ENCODE measurements around the gene RBFOX1.

Gene RBFOX1

DNA sequence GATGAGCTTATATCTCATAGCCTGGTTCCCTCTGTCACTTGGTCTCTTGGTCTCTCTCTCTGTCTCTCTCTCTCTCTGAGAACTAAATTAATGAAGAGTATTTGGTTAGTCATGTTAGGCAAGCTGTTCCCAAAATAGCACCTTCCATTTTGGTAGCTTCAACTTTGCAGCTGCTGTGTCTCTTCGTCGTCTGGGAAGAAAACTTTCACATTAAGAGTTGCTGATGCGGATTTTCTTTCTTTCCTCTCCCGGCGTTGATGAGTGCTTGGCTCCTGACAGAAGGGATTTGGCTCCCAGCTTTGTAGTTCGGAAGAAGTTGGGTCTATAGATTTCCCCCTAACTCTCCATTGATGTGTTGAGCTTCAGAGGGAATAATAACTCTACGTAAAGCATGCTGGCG lies at the start of gene RBFOX1:
RBFOX1 (plus strand) TSS at position 235 of the 400 bp plus-strand sequence.
- no peak for DNase-seq

DNA sequence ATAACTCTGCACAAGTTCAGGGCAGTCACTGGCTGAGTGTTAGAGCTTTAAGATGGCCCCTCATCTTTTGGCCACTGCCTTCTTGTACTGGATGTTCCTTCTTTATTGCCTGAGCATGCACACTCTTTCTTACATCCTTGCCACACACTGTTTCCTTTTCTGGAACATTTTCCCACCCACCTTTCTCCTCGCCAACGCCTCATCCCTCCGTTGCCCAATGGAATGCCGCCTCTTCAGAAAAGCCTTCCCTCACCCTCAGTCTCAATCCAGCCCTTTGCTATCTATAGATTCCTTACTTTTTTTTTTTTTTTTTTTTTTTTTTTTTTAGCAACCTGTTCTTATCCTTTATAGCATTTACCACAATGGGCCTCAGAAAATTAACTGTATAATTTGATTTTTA lies 47.9 kb upstream of the RBFOX1 start:
- no peak for DNase-seq

DNA sequence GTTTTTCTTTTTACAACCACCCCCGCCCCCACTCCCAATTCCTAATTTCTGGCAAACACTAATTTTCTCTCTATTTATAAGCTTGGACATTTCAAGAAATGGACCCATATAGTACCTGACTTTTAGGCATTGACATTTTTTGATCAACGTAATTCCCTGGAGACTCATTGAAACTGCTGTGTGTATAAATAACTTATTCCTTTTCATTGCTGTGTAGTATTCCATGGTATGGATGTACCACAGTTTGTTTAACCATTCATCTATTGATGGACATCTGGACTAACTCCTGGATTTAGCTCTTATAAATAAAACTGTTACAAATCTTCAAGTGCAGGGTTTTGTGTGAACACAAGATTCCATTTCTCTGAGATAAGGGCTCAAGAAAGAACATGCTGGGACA lies 47.1 kb upstream of the RBFOX1 start:
- DNase-seq: no peak

DNA sequence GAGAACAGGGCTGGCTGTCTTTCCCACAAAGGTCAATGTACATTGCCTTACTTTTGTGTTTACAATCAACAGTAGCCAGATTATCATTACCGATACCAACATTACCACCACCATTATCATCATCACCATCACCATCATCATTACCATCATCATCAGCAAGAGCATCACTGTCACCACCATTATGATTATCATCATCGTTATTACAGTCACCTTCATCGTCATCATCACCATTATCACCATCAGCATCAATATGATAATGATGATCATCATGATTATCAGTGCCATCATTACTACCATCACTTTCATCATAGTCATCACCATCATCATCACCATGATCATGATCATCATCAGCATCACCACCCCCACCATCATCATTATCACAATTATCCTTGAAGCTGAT lies 43.3 kb upstream of the RBFOX1 start:
- no peak for DNase-seq

DNA sequence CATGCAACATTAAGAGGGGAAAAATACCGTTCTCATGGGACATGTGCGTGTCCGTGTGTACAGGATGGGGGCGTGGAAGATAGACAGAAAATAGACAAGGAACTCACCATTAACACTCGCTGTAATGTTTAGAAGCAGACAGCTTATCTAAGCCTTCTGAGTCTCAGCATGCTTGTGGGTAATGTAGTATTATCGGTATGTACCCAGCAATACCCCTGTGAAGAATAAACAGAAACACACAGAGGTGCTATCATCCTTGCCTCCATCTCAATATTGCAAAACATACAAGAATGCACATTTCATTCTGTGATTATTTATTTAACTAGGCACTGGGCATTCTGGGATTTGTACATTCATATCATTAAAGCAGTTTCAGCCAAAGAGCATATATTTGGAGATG lies 42.0 kb upstream of the RBFOX1 start:
- no peak for DNase-seq

DNA sequence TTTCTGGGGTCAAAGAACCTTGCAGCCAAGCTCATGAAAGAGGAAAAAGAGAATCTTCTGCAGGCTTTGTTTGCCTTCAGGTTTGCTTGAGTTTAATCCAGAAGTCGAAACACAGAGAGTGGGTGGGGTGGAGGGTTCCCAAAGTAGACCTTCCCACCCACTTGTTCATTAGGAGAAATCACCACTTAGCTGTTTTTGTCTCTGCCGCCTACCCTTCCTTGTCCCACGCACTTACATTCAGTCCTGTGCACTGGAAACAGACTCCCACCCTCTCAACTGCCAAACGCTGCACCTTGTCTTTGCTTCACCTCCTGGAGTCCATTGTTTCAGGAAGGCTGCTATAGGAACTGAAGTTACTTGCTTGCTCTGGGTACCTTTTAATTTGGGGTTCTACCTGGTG lies 38.6 kb upstream of the RBFOX1 start:
- DNase-seq: no peak

DNA sequence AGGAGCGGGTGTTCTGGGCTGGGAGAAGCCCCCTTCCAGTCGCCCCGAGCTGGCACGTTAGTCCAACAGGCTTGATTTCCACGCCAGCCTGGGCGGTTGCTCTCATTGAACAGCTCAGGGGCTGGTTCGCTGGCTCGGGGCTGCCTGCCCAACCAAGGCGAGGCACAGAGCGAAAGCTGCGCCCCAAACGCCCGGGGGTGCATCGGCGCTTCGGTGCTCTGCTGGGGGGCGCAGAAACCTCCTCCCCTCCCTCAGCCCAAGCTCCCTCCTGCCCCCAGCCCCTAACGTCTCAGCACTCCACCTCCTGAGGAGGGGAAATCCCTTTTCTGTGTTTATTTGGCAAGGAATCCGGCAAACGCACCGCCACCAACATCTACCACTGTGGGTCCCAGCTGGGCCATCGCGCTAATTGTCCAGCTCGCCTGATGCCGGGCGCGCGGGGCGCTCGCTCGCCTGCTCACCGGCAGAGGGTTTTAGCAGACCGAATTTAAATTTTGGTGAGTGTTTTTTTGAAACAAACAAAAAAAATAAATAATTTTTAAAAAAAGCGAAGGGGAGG lies 29.5 kb upstream of the RBFOX1 start:
- DNase-seq: no peak

DNA sequence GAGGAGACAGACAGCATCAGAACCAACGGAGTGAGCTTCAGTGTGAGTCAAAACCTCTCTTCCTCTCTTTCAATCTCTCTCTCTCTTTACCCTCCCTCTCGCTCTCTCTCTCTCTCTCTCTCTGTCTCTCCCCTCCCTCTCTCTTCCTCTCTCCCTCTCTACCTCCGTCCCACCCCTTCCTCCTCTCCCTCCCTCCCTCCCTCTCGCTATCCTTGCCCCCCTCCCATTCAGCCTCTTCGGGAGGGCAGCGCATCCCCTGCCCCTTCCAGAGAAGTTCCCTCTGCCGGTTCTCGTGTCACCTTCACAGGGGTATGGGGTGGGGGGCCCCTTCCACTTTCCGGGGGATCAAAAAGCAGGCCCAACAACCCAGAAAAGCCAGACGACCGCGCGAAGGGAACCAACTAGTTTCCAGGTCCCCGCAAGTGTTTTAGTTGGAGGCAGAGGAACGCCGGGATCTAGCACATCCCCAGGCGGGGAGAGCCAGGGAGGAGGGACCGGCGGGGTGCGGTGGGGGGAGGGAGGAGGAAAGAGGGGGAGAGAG lies 28.9 kb upstream of the RBFOX1 start:
- DNase-seq: no peak

DNA sequence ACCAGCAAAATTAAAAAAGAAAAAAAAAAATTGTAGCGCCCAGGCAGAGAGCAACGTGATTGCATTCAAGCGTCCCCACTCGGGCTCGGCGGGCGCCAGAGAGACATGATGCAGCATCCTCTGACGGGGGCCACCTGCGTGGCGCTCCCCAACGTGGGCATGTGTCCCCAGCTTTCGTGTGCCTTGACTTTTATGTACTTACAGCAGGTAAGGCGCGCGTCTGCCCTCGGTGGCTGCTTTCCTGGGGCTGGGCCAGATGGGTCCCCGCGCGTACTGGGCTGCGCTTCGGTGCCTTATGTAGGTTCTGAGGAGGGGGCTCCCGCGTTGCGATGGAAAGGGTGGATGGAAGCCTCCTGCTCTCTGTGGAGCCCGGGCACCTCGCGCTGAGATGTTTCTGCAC lies 28.4 kb upstream of the RBFOX1 start:
- DNase-seq: no peak

DNA sequence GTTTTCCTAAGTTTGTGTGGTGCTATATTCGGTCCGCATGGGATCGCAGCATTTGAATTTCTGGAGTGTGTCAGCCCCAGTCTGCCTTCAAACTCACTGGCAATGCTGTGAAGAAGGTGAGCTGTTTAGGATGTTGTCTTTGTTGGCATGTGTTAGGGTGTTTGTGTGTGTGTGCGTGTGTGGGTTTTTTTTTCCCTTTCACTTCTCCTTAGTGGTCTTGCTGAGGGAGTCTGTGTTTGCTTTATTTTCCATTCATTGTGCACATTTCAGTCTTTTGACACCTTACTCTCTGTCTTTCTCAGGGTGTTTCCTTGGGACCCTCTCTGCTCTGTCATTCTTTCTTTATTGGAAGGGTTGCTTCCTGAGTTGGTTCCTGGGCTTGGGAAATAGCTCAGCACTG lies 27.7 kb upstream of the RBFOX1 start:
- DNase-seq: no peak

DNA sequence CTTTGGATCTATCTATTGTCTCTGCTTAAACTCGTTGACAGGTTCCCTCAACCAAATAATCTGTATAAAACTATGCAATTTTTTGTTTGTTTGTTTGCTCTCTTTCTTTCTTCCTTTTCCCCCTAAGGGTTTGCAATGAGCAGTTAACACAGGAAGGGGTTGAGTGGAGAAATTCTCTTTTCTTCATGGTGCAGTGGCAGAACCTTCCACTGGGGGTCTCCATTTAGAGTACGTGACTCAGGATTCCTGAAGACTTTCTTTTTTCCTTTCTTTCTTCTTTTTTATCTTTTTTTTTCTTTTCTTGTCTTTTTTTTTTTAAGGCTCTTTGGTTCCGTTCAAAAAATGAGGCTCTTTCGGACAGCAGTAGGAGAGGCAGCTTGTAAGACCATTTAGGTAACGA lies 19.5 kb upstream of the RBFOX1 start:
- DNase-seq: no peak

DNA sequence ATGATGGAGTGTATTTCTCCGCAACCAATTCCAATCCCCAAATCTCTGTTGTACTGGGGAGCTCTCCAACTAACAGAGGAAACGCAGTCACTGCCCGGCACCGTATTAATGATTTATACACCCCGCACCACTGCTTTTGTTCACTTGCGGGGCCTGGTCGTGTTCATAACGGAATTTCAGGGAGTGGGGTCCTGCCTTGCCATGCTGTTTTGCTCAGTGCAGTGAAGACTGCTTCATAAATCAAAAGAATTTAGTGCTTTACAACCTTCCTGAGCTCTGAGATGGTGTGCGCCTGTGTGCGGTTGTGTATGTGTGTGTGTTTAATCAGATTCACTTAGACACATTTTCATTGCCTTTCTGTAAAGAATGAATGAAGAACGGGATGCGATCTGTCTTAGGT lies 18.5 kb upstream of the RBFOX1 start:
- DNase-seq: no peak

DNA sequence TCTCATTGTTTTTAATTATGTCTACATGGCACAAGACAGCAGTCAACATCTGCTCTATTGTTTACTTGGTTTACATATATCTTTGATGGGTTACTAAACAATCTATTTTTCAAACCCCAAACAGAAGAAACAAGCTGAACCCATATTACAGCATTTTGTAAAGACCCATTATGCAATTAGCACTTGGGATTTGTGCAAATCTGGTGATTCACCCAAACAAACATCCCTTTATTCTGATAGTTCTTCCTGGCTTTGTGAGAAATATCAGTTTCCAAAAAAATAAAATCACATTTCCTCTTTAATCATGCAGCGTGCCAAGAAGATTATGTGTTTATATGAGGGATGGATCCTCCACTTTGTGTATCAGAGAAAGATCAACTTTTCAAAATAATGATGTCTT lies 16.8 kb upstream of the RBFOX1 start:
- DNase-seq: no peak

DNA sequence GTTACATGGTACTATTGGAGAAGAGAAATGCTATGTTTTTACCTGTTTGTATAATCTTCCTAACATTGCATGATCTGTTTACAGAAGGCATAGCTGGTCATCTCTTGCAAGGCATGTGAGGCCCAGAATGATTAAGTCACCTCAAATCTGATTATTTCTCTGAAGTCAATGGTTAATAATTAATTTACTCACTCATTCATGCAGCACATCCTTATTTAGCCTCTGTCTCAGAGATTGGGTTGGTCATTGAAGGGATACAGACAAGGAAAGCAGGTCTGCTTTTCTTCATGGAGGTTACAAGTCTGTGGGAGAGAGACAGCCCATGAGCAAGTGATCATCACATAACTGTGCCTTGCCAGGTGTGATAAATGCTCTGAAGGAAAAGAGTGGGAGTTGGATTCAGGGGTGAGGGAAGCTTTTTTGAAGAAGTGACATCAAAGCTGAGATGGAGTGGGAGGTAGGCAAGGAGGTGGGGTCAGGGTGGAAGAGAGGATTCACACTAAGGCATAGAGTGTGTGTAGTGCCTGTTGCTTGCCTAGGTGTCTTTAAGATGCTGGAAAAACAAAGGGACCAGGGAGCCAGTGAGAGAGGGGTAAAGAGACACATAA lies 16.3 kb upstream of the RBFOX1 start:
- DNase-seq: no peak

DNA sequence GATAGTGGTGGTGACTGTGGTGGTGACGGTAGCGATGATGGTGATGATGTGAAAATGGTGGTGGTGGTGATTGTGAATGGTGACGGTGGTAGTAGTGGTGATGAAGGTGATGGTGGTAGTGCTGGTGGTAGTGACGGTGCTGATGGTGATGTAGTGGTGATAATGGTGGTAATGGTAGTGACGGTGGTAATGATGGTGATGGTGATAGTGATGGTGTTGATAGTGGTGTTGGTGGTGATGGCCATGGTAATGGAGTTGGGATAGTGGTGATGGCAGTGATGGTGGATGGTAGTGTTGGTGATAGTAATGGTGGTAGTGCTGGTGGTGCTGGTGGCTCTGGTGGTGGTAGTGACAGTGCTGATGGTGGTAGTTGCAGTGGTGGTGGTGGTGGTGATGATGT lies 14.7 kb upstream of the RBFOX1 start:
- DNase-seq: no peak

DNA sequence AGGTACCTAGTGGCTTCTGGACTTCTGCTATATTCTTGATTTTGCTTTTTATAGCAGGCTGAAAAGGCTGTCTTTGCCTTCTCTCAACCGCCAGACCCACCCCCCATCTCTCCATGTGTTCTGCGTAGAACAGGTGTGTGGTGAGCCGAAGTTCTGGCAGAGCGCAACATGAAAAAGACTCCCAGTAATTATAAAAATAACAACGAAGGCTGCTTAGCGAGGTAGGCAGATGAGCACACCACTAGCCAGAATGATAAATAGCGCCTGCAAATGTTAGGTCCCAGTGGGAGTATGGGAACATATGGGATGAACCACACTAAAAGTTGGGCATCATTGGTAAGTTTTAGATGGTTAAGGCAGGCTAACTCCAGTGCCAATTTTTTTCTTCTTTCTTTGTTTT lies 14.0 kb upstream of the RBFOX1 start:
- DNase-seq: no peak

DNA sequence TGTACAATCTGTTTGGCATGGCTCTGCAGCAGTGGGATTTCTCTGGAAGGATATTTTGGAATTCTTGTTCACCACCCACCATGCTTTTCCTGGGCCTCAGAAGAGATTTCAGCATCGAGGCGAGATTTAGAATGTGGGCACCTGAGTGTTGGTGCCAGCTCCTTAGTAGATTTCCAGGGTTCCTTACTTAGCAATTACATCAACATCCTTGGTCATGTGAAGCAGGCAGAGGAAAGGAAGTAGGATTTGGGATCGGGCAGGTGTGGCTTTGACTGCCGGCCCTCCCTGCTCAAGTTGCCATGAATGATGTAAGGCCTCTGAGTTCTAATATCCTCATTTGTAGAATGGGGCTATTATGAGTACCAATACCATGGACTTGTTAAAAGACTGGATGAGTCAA lies 13.1 kb upstream of the RBFOX1 start:
- no peak for DNase-seq

DNA sequence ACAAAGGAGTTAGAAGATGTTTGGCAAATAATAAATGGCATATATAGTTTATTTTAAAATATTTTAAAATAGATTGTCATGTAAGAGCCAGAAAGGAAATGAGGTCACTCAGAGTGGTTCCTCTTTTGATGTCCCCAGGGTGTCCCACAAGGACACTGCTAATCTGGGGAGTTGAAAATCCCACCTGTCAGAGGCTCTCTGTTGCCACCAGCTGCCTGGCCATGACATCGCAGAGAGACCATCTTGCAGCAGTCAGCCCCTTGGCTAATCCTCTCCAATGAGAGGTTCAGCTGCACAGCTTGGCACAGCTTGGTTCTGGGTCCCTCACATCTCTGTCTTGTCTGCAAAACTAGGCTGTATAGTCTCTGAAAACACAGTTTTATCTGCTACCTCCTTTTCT lies 11.0 kb upstream of the RBFOX1 start:
- no peak for DNase-seq

DNA sequence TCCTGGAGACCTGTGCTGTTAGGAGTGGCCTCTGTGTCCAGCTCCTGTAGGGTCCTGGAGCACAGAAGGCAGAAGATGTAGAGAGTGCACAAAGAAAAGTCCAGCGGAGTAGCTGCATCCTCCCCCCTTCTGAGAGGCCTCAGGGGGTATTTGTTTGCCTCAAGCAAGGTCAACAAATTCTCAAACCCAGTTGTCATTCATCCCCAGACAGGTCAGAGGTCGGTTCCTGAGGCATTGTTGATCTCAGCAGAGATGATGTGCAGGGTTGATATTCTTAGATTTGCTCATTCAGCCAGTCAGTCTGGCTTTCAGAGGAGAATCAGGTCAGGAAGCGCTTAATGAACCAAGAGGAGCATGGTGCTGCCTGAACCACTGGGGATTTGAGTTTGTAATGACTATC lies 8.3 kb upstream of the RBFOX1 start:
- DNase-seq: no peak

DNA sequence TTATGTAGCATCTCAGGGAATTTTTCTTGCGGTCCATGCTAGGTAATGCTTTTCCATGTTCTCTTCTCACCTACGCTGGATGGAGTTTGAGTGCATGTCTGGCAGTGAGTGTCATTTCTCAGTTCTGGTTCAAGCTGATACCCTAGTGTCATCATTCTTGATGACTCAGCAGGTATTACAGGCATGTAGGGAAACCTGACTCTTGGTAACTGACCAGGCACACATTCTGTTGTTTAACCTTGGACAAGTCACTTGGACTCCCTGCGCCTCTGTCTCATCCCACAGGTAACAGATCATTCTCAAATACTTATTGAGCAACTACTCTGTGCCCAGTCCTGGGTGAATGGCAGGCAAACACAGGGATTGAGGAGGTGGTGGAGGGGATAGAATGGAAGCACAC lies 6.8 kb upstream of the RBFOX1 start:
- DNase-seq: no peak

DNA sequence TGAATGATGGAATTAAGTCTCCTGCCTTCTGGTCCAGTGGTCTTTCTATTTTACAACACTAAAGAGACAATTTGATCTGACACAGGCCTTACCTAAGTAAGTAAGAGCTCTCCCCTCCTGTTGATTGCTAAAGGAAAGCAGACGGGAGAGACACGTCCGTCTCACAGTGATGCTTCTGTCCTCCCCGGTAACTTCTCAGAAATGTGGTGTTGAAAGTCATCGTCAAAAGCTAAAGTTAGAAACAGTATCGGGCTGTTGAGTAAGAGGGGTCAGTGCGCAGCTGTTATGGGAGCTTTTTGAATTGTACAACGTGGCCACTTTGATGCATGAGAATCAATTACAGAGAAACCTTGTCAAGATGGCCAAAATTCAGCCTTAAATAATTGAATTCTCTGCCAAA lies 1.9 kb upstream of the RBFOX1 start:
- no peak for DNase-seq

DNA sequence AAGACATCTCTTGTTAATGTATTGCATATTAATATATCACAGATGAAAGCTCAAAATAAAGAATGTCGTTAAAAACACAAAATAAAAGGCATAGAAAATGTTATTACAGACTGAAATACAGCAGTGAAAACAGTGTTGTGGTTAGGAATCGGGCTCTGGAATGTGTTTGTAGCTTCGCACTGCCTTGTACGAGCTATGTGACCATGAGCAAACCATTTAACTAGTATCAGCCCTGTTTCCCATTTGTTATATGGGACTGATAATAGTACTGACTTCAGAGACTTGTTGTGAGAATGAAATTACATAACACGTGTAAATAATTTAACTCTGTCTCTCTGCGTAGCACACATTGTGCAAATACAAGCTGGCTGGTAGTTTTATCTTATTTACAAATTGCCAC lies 648 bp upstream of the RBFOX1 start:
- no peak for DNase-seq

DNA sequence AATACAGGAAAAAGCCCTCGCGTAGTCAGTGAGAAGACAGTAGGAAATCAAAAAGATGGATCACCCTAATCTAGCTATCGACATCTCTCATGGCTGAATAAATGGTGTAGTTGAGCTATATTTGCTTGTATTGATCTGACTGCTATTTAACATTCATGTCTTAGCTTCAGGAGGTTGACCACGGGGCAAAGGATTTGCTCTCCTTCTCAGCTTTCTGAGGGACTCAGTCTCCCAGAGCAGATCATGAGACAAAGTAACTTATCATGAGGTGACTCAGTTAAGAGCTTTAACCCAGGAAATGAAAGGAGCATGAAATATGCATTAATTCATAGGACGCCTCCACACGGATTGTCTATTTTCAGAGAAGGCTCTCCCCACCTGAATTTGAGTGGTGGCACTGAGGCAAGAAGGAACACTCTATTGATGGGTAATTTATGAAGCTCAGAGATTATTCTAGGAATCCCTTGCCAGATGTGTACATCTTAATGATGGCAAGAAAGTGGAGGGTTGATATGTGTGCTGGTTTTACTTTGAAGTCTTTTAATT lies 608 bp downstream of the RBFOX1 start:
- no peak for DNase-seq

DNA sequence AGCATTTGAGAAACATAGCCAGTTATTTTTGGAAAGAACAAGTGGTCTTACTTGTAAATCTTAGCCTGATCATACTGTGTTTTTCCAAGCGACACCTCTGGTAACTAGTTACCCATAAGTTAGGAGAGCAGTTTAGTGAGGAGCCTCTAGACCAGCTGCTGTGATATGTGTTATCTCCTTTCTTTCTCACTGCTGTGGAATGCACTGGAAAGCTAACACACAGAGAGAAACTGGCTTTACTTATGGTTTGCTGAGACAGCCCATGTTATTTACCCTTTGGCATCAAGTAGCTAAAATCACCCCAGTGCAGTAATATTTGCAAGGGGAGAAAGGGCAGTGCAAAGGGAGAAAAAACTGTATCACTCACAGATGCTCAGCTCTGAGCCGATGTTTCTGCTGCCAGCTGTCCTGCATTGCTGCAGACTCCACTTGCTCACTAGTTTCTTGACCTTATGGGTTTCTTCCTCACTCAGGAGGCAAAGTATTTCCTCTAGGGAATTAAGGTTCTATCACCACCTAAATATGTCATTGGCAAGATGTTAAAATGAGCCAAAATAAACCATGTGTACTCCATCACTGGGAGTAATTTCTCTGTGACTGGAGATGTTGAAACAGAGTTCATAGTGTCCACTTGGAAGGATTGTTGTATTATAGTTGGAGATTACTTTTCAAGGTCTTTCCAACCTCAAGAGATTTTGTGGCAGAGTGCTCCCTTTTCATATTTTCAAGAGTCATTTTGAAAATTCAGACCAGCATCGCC lies 2.3 kb downstream of the RBFOX1 start:
- DNase-seq: no peak
